Omental fat pad (tissue), 4 donors: Measurements from ENCODE around the gene KRTAP10-1. TPM values are rescaled to one million over a fixed set of nuclear protein-coding genes. Genes with fewer than 3 reads are reported as not detected.

Source experiments
- ATAC-seq: fragments of 150-250 bp; one replicate; pipeline ENCODE4 v1.9.1; 2016; ENCODE audit warnings: mild to moderate bottlenecking, moderate library complexity; ENCODE audit not compliant: low FRiP score
- DNase-seq: peaks from one replicate; pipeline ENCODE4 v3.0.0-alpha.2; 2019; ENCODE audit warnings: low spot score
- CTCF ChIP-seq, 3 donors: fragments of 450-650 bp; IDR thresholded peaks; one replicate each; pipeline ENCODE4 v1.5.1; 2016 to 2017; ENCODE audit warnings: antibody characterized with exemption in 3 of 3, mild to moderate bottlenecking in 3 of 3, moderate library complexity in 2 of 3
- total RNA-seq, 4 donors: library from RNA; depleted of rRNA; stranded (reverse); fragments of >200 nt; gene quantifications; one replicate each; pipeline ENCODE4 v1.1.0, GENCODE V29; 2016

KRTAP10-1 gene
- total RNA-seq, 4 donors from 2014 or later: not detected

GRCh38 chr21:44549525-44550211 is 9.7 kb upstream of the KRTAP10-1 start:
- no peak for TF ChIP-seq CTCF (IDR thresholded peaks at IDR 0.05)
- no peak for ATAC-seq
- DNase-seq: no peak

GRCh38 chr21:44548922-44549321 is 8.9 kb upstream of the KRTAP10-1 start:
- no peak for TF ChIP-seq CTCF (IDR thresholded peaks at IDR 0.05)
- no peak for ATAC-seq
- no peak for DNase-seq

DNA sequence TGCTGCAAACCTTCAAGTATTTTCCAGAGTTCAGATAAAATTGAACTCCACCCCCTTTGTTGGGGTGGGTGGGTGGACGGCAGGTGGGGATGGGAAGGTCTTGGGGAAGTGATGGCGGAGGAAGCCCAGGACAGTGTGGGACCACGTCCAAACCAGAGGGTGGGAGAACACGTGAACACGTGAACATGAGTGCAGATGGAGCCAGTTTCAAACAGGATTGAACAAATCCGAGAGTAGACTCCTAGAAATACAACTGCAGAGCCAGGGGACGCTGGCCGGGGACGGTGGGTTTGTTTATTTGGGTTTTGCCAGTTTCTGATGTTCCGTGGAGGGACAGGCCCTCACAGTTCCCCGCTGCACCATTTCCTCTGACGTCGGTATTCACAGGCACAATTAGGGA is 8.4 kb upstream of the KRTAP10-1 start:
- ATAC-seq (no peak), DNase-seq (no peak)
- no peak for TF ChIP-seq CTCF (IDR thresholded peaks at IDR 0.05)

GRCh38 chr21:44547656-44548331 is 7.8 kb upstream of the KRTAP10-1 start:
- TF ChIP-seq CTCF (IDR thresholded peaks at IDR 0.05): no peak
- no peak for DNase-seq
- no peak for ATAC-seq

GRCh38 chr21:44544566-44544965 is 4.6 kb upstream of the KRTAP10-1 start:
- TF ChIP-seq CTCF (IDR thresholded peaks at IDR 0.05): no peak
- no peak for DNase-seq
- no peak for ATAC-seq

DNA sequence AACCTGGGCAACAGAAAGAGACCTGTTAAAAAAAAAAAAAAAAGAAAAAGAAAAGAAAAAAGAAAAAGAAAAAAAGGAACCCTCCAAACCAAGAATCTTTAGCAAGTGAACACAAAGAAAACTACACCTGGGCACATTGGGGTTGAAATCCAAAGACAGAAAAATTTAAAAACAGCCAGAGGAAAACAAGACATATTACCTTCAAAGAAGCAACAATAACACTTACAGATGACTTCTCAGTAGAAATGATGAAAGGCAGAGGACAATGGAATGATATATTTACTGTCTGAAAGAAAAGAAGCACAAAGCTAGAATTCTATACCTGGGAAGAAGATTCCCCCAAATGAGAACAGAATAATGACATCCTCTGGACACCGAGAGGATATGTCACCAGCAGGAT is 2.7 kb upstream of the KRTAP10-1 start:
- no peak for ATAC-seq
- no peak for TF ChIP-seq CTCF (IDR thresholded peaks at IDR 0.05)
- DNase-seq: no peak

DNA sequence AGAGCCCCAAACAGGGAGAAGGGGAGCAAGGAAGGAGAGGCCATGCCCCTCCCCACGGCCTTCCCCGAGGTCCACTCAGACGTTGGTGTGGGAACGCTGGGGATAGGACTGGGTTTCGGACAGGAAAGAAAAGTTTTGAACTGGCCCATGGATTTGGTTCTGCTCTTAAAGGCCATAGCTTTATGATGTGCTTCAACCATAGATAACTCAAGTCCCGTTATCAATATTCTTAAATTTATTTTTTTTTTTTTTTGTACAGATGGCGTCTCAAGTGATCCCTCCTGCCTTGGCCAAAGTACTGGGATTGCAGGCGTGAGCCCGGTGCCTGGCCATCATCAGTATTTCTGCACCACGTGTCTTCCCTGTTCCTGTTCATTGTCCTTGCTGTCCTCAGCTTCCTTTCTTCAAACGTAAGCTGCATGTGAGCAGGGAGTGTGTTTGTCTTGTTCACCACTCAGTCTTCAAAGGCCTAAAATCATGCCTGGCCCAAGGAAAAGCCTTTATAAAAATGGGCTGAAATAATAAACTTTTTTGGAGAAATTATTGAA is 820 bp upstream of the KRTAP10-1 start:
- no peak for ATAC-seq
- no peak for DNase-seq
- no peak for TF ChIP-seq CTCF (IDR thresholded peaks at IDR 0.05)
